ENCODE measurements around the gene SKIC8.

The SKIC8 gene

GRCh38 chr15:78299101-78299930, at the start of gene SKIC8:
Gene SKIC8, minus strand, starts transcription at chr15:78299609. Its CDS starts 3,923 bp downstream, at chr15:78295686.
- no peak for TF ChIP-seq ZNF274 (IDR thresholded peaks at IDR 0.05; ENCODE audit: low read depth, low read length)
- peak within 1 kb of the TSS; percentile 95 for H3K4me3 ChIP-seq (ENCODE audit: low read length)

- TF ChIP-seq ZNF274 (IDR thresholded peaks at IDR 0.05; ENCODE audit: low read depth, low read length) = no peak
- H3K4me3 ChIP-seq (ENCODE audit: low read length) = no peak overlapping the region
Measured at GRCh38 chr15:78347586-78348543, 48.5 kb upstream of the SKIC8 start.

GRCh38 chr15:78345396-78346125, 46.2 kb upstream of the SKIC8 start:
- no peak overlapping the region for H3K4me3 ChIP-seq (ENCODE audit: low read length)
- no peak for TF ChIP-seq ZNF274 (IDR thresholded peaks at IDR 0.05; ENCODE audit: low read depth, low read length)

GRCh38 chr15:78343276-78344060, 44.1 kb upstream of the SKIC8 start:
- H3K4me3 ChIP-seq (ENCODE audit: low read length) = no peak overlapping the region
- TF ChIP-seq ZNF274 (IDR thresholded peaks at IDR 0.05; ENCODE audit: low read depth, low read length) = no peak

- no peak for TF ChIP-seq ZNF274 (IDR thresholded peaks at IDR 0.05; ENCODE audit: low read depth, low read length)
- H3K4me3 ChIP-seq (ENCODE audit: low read length) = no peak overlapping the region
Measured at GRCh38 chr15:78342021-78342420, 42.6 kb upstream of the SKIC8 start.

- no peak for TF ChIP-seq ZNF274 (IDR thresholded peaks at IDR 0.05; ENCODE audit: low read depth, low read length)
- no peak overlapping the region for H3K4me3 ChIP-seq (ENCODE audit: low read length)
Measured at GRCh38 chr15:78341057-78341987, 41.9 kb upstream of the SKIC8 start.

GRCh38 chr15:78340231-78341056, 41.0 kb upstream of the SKIC8 start, which contains the start of gene CRABP1:
Gene CRABP1, plus strand, starts transcription at chr15:78340353. Its CDS starts 76 bp downstream, at chr15:78340429.
- no peak for TF ChIP-seq ZNF274 (IDR thresholded peaks at IDR 0.05; ENCODE audit: low read depth, low read length)
- no peak within 1 kb of the TSS for H3K4me3 ChIP-seq (ENCODE audit: low read length)

- TF ChIP-seq ZNF274 (IDR thresholded peaks at IDR 0.05; ENCODE audit: low read depth, low read length) = no peak
- no peak overlapping the region for H3K4me3 ChIP-seq (ENCODE audit: low read length)
Measured at GRCh38 chr15:78339559-78339958, 40.1 kb upstream of the SKIC8 start.

GRCh38 chr15:78338781-78339180, 39.4 kb upstream of the SKIC8 start:
- TF ChIP-seq ZNF274 (IDR thresholded peaks at IDR 0.05; ENCODE audit: low read depth, low read length) = no peak
- H3K4me3 ChIP-seq (ENCODE audit: low read length) = no peak overlapping the region

- TF ChIP-seq ZNF274 (IDR thresholded peaks at IDR 0.05; ENCODE audit: low read depth, low read length) = no peak
- H3K4me3 ChIP-seq (ENCODE audit: low read length) = no peak overlapping the region
Measured at GRCh38 chr15:78335985-78336384, 36.6 kb upstream of the SKIC8 start.

GRCh38 chr15:78334845-78335244, 35.4 kb upstream of the SKIC8 start:
- no peak for TF ChIP-seq ZNF274 (IDR thresholded peaks at IDR 0.05; ENCODE audit: low read depth, low read length)

More at GRCh38 chr15:78334845-78335244, 35.4 kb upstream of the SKIC8 start:
- H3K4me3 ChIP-seq (ENCODE audit: low read length) = no peak overlapping the region
